Midbrain (tissue), 1 donor: ENCODE data around the gene SDCCAG8.

Source experiments
- DNase-seq: peaks from one replicate; lab custom pipeline; 2025; lab: John Stamatoyannopoulos, UW

SDCCAG8 gene

DNA sequence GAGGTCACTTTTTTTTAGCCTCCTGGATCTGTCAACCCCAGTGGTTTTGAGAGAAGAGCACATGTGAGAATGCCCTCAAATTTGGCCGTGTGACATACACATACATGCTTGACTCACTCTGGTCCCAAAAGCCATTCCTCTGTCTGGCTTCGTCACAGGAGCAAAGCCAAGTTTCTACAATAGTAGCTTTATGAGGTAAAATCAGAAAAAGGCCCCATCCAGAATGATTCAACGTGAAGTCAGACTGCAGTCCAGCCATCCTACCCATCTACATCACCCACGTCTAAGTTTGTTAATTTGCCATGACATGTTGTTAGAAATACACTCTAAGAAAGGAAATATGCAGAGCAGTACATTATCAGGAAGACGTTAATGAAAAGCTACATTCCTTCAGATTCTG, 245.2 kb downstream of the SDCCAG8 start:
- peak; percentile 52 for DNase-seq

DNA sequence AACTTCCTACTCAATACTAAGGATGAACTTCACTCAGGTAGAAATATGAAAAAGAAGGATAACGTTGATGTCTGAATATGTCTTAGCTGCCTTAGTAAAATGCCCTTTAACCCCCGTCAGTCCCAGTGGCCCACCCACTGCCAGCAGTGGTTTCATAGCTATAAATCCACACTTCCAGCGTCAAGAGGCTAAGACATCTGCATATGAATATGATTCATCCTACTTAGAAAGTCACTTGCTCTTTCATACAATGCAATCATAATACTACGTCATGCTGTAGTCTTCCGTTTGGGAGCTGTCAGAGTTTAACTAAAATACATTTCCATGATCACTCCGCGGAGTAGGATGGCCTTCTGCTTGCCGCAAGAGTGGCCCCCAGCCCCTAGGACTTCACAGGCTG, 247.3 kb downstream of the SDCCAG8 start:
- DNase-seq, result no peak

DNA sequence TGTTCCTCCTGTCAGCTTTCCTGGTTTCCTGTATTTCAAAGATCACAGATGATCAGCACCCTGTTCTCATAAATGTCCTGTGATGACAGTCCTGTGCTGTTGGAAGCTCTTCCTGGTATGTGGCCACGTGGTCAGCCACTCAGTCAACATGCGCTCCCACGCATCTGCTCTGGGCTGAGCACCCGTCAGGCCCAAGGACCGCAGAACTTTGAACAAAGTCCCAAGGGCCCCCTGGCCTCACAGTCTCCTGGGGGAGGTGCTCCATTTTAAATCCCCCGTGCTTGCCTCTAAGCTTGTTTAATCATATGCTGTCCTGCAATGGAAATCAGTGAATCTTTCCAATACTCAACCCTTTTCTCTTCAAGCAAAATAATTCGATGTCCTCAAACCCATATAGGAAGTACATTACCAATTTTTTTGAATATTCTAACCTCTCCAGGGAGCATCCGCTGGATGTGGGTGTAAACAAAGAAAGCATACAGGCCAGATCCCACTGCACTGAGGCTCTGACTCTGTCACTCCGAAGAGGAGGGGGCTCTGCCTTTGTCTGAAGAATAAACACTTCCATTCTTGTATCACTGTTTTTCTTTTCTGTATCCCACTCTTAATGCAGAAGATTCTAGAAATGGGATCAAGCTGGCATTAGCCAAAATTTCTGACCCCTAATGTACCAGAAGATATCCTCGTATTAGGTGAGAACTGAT, 250.3 kb downstream of the SDCCAG8 start:
- no peak for DNase-seq

DNA sequence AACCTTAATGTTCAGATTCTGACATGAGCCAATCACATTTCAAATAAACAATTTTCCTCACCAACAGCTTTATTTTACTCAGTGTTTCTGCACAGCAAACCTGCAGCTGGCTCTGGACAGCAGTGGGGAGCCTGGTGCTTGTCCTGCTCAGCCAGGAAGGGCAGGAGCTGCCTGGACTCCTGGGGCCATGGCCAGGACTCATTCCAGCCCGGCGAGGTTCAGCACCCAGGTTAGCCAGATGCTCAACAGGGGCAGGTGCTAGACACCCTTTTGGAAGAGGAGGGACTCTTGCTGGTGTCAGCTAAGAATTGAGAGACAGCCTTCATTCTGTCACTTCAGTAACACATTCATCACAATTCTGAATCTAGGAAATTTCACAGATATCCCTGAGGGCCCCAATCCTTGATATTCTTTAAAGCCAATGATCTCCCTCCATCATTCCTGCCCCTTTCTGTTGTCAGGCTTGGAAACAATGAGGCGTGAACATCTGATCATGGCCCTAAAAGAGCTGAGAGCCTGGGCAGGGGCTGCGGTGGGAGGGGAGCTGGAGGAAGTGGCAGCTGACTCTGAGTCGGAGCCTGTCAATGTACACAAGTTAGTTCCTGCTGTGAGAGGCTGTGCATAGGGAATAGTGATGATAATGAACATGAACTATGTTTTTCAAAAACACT, 251.3 kb downstream of the SDCCAG8 start:
- peak; percentile 49 for DNase-seq

DNA sequence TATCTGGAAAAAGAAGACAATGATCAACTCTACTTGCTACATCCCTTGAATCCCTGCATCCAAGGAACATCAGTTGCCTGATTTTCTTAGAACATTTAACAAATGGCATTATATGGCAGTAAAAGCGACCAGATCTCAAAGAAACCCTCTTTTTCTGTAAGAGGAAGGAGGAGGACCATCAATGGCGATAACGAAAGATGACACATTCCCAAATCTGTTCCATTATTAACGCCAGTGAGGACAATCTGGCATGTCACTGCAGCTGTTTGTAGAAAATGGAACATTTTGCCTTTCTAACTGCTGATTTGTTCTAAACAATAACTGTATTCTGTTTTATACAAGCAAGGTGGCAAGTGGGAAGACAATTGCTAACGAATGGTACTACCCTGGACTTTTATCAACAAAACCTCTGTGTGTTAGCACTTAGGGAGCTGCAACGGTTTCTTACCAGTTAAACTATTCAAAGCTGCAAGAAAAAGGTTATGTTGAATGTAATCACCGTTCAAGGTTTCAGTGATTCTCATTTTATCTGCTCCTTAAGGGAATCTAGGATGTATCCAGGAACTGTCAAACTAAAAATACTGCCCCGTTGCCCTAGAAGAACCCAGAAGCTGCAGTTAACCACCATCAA, 251.9 kb downstream of the SDCCAG8 start:
- DNase-seq, result peak; percentile 57

DNA sequence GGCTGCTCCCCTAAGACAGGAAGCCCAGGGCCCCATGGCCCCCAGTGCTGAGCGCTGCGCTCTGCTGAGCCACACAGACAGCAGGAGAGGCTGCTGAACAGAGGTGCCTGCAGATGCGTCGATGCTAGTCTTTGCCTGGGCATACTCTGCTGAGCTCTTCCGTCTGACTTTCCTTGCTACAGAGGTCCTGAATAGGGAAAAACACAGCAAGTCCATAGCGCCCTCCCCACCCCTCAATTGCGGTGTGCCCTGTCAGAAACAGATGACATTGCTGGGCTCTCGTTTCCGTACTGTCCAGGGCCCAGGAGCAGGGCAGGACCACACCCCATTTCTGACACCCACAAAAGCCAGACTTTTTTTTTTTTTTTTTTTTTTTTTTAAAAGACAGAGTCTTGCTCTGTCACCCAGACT, 252.5 kb downstream of the SDCCAG8 start:
- DNase-seq, result peak; percentile 57

DNA sequence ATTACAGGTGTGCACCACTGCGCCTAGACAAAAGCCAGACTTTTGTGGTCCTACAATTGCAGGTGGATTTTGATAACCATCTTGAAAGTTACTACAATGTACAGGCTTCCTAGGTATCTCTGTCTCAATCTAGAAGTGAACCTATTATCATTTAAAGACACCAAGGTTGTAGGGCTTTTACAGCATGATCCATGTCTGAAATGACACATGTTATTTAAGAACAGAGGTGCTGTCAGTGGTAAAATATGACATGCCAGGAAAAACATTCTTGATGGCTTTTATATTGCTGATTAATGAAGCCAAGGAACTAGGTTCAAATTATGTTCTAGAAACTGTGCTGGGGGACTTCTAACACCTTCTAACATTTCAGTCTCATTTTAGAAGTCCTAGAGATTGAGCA, 253.1 kb downstream of the SDCCAG8 start:
- DNase-seq, result no peak

DNA sequence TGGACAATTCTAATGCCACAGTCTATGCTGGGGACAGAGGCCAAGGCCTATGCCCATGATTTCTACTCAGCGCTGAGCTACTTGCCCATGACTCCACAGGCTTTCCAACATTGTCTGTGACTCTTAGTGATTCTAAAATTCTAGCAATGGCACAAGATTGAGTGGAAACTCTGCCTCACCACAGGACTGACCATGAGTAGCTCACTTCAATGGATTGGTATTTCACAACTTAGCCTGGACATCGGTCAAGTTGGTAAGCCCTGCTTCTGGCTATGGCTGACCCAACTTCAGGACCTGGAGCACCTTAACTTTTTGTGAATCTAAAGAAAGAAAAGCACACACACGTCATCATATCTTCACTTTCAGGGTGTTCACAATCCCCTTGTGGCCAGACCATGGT, 255.1 kb downstream of the SDCCAG8 start:
- no peak for DNase-seq

DNA sequence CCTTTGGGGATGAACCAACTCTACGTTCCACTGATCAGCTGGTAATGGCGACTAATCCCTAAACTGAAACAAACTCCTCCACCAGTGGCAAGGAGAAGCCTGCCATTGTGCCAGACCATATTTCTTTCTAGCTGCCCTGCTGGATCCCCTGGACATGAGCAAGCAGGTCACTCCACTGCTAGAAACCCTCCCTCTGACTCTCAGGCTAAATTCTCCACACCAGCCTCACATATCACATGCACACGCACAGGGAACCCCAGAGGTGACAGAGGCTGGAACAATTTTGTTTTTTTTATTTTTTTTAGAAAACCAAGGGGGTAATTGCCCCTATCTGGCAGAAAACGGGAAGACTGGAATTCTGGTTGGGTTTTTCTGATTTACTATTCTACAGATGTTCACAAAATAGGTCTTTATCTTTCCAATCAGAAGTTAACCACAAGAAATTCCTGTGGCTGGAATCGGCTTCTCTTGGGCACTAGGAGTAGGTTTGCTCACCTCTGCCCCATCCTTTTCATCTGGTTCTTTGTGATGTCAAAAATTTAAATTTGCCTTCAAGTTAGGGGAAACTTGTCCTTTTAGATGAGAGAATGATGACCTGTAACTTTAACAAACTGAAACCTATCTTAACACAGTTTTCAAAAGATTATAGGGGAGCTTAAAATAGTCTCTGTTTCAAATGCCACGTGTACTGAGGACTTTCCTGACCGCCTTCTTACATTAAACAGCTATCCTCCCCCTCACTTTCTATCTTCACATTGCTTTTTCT, 258.1 kb downstream of the SDCCAG8 start:
- DNase-seq, result no peak

DNA sequence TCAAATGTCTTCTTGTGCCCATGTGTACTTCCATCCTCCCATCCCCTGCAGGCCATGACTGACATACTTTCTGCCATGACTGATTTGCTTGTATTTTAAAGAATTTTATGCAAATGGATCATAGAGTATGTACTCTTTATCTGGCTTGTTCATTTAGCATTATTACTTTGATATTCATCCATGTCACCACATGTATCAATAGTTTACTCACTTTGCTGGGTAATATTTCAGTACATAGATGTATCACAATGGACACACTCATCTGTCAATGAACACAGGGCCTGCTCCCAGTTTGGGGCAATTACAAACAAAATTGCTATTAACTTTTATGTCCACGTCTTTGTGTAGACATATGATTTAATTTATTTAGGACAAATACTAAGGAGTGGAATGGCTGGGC, 259.1 kb downstream of the SDCCAG8 start:
- DNase-seq, result no peak

DNA sequence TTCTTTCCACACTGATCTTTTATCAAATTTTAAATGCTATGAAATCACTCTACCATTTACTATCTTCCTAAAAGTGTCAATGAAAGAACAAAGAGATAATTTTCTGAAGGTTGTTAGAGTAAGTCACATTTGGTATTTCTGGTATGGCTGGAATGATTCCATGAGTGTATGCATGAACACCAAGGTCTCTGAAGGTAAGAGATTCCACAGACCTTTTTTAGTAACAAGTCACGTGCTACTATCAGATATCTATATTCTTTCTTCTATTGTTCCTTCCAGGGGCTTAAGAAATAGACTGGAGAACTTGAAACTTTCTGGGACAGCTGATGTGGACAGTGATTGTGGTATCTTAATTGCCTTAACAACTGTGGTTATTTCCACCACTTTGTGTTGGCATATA, 265.0 kb downstream of the SDCCAG8 start:
- DNase-seq, result no peak

DNA sequence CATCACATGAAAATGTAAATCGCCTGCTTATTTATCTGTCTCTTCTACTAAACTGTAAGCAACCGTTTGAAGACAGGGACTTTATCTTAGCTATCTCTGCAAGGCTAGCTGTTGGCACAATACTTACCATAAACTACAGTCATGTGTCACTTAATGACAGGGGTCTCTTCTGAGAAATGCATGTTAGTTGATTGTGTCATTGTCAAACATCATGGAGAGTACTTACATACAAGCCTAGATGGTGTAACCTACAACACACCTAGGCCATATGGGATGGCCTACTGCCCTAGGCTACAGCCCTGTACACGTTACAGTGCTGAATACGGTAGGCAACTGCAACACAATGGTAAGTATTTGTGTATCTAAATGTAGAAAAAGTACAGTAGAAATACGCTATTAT, 267.9 kb downstream of the SDCCAG8 start:
- DNase-seq, result no peak

DNA sequence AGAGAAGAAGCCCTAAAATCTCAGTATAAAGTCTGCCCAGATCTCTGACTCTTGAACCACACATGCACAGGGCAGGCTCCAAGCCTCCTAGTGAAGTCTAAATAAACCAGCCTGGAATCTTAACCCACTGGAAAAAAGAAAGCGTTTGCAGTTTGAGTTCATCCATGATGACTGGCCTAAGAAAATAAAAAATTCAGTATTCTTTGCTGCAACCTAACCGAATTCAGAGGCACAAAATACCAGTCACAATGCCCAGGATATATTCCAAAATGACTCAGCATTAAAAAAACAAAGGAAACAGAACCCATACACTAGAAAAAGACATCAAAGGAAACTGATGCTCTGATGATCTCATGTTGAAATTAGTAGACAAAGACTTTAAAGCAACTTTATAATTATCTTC, 269.2 kb downstream of the SDCCAG8 start:
- no peak for DNase-seq

DNA sequence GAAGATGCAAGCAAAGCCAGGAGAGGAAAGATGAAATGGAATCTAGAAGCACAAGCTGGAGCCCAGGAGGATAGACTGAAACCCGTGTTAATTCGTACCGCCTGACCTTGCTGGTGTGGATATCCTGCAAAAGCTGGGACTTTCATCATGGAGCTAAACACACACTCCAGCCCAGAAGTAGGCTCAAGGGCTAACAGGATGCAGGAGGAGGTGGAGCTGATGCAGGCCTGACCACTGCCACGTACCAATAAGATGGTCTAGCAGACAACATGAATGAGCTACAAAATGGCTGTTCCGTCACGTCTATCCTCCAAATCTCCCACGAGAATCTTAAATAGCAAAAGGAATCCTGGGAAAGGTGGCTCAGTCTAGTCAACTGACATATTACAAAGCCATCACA, 270.3 kb downstream of the SDCCAG8 start:
- no peak for DNase-seq

DNA sequence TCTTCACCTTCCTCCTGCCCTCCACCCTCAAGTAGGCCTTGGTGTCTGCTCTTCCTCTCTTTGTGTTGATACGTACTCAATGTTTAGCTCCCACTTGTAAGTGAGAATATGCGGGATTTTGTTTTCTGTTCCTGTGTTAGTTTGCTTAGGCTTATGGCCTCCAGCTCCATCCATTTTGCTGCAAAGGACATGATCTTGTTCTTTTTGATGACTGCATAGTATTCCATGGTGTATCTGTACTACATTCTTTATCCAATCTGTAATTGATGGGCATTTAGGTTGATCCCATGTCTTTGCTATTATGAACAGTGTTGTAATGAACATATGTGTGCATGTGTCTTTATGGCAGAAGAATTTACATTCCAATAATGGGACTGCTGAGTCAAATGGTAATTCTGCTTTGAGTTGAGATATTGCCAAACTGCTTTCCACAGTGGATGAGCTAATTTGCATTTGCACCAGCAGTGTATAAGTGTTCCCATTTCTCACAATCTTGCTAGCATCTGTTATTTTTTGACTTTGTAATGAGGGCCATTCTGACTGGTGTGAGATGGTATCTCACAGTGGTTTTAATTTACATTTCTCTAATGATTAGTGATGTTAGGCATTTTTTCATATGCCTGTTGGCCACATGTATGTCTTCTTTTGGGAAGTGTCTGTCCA, 272.7 kb downstream of the SDCCAG8 start:
- no peak for DNase-seq

DNA sequence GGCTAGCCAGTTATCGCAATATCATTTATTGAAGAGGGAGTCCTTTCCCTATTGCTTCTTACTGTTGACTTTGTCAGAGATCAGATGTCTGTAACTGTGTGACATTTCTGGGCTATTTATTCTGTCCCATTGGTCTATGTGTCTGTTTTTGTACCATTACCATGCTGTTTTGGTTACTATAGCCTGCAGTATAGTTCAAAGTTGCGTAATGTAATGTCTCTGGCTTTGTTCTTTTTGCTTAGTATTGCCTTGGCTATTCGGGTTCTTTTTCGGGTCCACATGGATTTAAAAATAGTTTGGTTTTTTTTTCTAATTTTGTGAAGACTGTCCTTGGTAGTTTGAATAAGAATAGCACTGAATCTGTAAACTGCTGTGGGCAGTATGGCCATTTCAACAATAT, 273.7 kb downstream of the SDCCAG8 start:
- no peak for DNase-seq

DNA sequence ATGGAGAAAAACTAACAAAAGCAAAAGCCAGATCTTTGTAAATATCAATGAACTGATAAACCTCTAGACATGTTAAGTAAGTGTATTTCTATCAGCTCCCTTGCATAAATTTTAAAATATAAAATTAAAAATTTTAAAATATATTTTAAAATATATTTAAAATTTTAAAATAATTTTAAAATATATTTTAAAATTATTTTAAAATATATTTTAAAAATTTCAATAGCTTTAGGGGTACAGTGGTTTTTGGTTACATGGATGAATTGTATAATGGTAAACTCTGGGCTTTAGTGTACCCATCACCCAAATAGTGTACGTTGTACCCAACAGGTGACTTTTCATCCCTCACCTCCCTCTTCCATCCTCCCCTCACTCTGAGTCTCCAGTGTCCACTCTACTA, 279.2 kb downstream of the SDCCAG8 start:
- DNase-seq, result no peak

DNA sequence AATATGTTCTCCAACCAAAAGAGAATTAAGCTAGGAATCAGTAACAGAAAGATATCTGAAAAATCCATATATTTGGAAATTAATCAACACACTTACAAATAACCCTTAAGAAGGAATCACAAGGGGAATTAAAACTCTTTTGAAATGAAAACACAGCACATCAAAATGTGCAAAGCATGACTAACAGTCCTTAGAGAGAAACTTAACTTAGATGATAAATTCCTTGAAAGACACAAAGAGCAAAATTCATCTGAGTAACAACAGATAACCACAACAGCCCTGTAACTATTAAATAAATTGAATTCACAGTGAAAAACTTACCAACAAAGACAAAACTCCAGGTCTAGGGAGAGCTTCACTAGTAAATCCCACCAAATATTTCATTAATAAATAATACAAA, 283.8 kb downstream of the SDCCAG8 start:
- DNase-seq, result no peak

DNA sequence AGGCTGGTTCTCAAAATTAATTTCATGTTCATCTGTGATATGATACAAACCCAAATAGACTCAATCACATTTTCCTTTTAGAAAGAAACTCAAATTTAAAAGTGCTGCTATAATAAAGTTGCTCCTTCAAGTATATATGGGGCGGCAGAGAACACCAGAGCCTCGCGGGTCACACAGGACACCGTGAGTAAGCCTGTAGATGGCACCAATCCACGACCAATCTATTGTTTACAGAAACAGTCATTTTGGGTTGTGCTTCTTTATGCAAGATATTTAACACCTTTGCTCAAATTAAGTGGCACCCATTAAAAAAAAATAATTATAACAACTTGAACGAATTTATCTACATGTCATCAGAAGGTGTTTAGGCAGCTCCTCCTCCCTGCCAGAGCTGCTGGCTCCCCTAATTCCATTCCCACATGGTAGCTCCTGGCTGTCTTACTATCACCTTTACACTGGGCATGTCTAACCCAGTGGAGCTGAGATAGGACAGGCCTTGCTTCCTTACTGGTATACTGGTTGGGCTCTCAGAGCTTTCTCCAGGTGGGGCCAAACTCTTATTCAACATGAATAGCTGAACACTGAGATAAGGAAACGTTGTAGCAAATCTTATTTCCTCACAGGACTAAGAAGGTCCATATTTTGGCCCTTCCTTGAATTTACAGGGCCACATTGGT, 287.0 kb downstream of the SDCCAG8 start:
- no peak for DNase-seq

DNA sequence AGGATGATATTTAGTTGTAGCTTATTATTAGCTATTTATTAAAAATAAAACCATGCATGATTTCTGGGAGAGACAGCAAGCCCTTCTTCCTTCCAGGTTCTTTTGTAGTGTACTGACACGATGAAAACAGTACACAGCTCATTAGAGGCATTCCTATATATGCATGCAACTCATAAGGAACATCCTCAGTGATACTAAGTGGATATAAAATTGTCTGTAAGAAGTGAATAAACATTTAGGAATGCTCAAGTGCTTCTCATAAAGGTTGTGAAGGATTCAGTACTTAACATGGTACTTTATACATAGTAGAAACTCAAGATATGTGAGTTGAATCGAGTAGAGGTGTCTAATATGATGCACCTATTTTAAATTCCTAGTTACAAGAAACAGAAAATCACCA, 287.7 kb downstream of the SDCCAG8 start:
- no peak for DNase-seq

DNA sequence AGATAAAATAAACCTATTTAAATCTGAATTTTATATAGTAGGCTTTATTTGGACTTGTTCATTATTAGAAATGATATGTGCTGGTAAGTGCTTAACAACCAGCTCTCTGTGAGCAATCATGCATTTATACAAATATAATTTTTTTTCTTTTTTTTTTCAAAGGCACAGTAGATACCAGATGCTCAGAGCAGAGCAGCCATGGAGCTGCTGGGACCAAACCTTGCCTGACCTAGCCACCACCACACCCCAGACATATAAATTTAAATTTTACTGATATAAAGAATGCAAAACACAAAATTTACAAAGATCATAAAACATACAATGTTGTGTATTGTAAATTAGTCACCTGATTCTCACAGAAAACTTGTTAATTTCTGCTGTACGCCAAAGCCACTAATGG, 290.6 kb downstream of the SDCCAG8 start:
- DNase-seq, result no peak

DNA sequence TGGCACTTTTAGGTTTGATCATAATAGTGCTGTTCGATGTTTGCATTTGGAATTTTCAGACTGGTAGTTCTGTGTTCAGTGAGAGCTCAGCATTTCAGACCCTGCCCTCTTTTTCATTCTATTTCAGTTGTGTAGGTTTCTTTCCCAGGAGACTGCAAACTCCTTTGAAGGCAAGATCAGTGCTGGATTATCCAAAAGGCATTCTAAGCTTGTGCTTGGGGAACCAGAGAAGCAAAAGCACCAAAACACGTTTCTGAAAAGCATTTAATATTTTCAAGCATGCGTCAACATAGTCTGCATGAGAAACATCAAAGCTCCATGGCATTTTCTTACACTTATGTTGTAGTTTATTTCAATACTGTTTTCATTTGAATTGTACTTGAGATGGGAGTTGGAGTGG, 292.1 kb downstream of the SDCCAG8 start:
- DNase-seq, result no peak
